Neural progenitor cell (in vitro differentiated cells): ENCODE measurements around the gene CPSF7. TPM values are rescaled to one million over a fixed set of nuclear protein-coding genes. Genes with fewer than 3 reads are reported as not detected.

ENCODE experiments used
- DNase-seq: peaks from one replicate; pipeline ENCODE4 v3.0.0-alpha.2; 2016; ENCODE audit warnings: low spot score
- H2AFZ ChIP-seq: fragments of 200-600 bp; sonication (generic); replicated peaks from 2 replicates; pipeline ENCODE4 v1.6.1; 2016; ENCODE audit warnings: antibody characterized with exemption
- H3F3A ChIP-seq: fragments of 200-600 bp; sonication (generic); 2 replicates; pipeline ENCODE4 v1.6.1; 2016; ENCODE audit warnings: antibody characterized with exemption, low read depth
- H3K27ac ChIP-seq: fragments of 200-600 bp; sonication (generic); 2 replicates; pipeline ENCODE4 v1.5.1; 2016; ENCODE audit warnings: mild to moderate bottlenecking
- H3K27me3 ChIP-seq: fragments of 200-600 bp; sonication (generic); 2 replicates; pipeline ENCODE4 v1.6.1; 2016; ENCODE audit warnings: mild to moderate bottlenecking, moderate library complexity
- H3K36me3 ChIP-seq: fragments of 200-600 bp; sonication (generic); 2 replicates; pipeline ENCODE4 v1.5.1; 2016
- H3K4me1 ChIP-seq: fragments of 200-600 bp; sonication (generic); 2 replicates; pipeline ENCODE4 v1.6.1; 2016; ENCODE audit warnings: mixed run types
- H3K4me2 ChIP-seq: fragments of 200-600 bp; sonication (generic); 2 replicates; pipeline ENCODE4 v1.6.1; 2016
- H3K4me3 ChIP-seq: fragments of 200-600 bp; sonication (generic); 2 replicates; pipeline ENCODE4 v1.5.1; 2016
- H3K79me2 ChIP-seq: fragments of 200-600 bp; sonication (generic); 2 replicates; pipeline ENCODE4 v1.6.1; 2016; ENCODE audit warnings: low read depth
- H3K9ac ChIP-seq: fragments of 200-600 bp; sonication (generic); 2 replicates; pipeline ENCODE4 v1.6.1; 2016
- H3K9me3 ChIP-seq: fragments of 200-600 bp; sonication (generic); 2 replicates; pipeline ENCODE4 v1.5.1; 2016; ENCODE audit warnings: low read depth
- H4K20me1 ChIP-seq: fragments of 200-600 bp; sonication (generic); 2 replicates; pipeline ENCODE4 v1.6.1; 2016; ENCODE audit warnings: low read depth
- H3K27ac Mint-ChIP-seq: 3 replicates; pipeline ENCODE4 v1.8.0; 2021; ENCODE audit warnings: mixed read lengths
- H3K27me3 Mint-ChIP-seq: 2 replicates; pipeline ENCODE4 v1.8.0; 2022; ENCODE audit warnings: low read depth, mild to moderate bottlenecking, inconsistent platforms, moderate library complexity, mixed read lengths; ENCODE audit not compliant: insufficient read depth
- H3K36me3 Mint-ChIP-seq: 3 replicates; pipeline ENCODE4 v1.8.0; 2021; ENCODE audit warnings: mixed read lengths
- H3K4me1 Mint-ChIP-seq: 3 replicates; pipeline ENCODE4 v1.8.0; 2021; ENCODE audit warnings: mixed read lengths
- H3K4me3 Mint-ChIP-seq: 3 replicates; pipeline ENCODE4 v1.8.0; 2021; ENCODE audit warnings: mild to moderate bottlenecking, moderate library complexity, mixed read lengths
- H3K9me3 Mint-ChIP-seq: 3 replicates; pipeline ENCODE4 v1.8.0; 2020; ENCODE audit warnings: mixed read lengths
- EZH2 ChIP-seq: fragments of 200-600 bp; sonication (generic); IDR thresholded peaks from 2 replicates; pipeline ENCODE4 v1.6.1; 2017; ENCODE audit warnings: antibody characterized with exemption, mild to moderate bottlenecking, moderate library complexity
- EZH2phosphoT487 ChIP-seq: fragments of 200-600 bp; sonication (generic); IDR thresholded peaks from 2 replicates; pipeline ENCODE4 v1.6.1; 2017; ENCODE audit warnings: antibody characterized with exemption
- total RNA-seq: library from RNA; depleted of rRNA; stranded (reverse); fragments of >200 nt; gene quantifications from 2 replicates; pipeline ENCODE4 v1.2.3, GENCODE V29; 2015; ENCODE audit warnings: low replicate concordance
- TF ChIP-seq, protein P1 (sequence below): fragments of 200-600 bp; sonication (generic); IDR thresholded peaks from 2 replicates; pipeline ENCODE4 v1.5.1; 2017; ENCODE audit warnings: antibody characterized with exemption, mild to moderate bottlenecking

The CPSF7 gene
- total RNA-seq, 1 donor from 2014 or later, result 60.7 TPM

DNA sequence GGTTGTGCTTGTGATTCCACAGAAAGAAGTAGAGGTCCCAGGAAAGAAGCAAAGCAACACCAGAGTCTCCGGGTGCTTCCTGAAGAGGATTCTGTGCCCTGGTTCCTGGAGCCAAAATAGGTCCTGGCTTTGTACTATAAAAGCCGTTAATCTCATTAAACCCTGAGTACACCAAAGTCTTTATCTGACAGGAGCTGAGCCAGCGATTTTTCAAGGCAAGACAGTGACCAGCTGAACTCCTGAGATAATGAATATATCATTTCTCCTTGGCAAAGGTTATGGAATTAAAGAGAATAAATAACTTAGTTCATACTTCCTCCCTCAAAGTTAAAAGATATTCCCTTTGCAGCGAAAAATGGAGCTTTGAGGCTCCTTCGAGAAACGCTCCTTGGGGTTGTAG, 62.4 kb downstream of the CPSF7 start:
- Histone ChIP-seq H3K9me3 (no peaks in the 10 kb centered on the region), H3K79me2 (peaks cover 21% of the 10 kb centered on the region), H3K36me3 (peaks cover 10% of the 10 kb centered on the region), H3K4me3 (no peak overlapping the region), H3K27me3 (no peaks in the 10 kb centered on the region), H4K20me1 (no peaks in the 10 kb centered on the region), H3K4me1 (peaks cover 6% of the 10 kb centered on the region), H3K4me2 (no peak overlapping the region), H3K27ac (no peak overlapping the region), H2AFZ (no peak overlapping the region), H3K9ac (no peak overlapping the region), H3F3A (peaks cover 6% of the 10 kb centered on the region)
- peaks cover 46% of the 10 kb centered on the region for H3K36me3 Mint-ChIP-seq
- peaks cover 9% of the 10 kb centered on the region for H3K9me3 Mint-ChIP-seq
- H3K27me3 Mint-ChIP-seq, result peaks cover 4% of the 10 kb centered on the region
- H3K4me1 Mint-ChIP-seq, result peaks cover 14% of the 10 kb centered on the region
- TF ChIP-seq EZH2 (no peak), EZH2phosphoT487 (no peak)
- TF ChIP-seq, protein P1, sequence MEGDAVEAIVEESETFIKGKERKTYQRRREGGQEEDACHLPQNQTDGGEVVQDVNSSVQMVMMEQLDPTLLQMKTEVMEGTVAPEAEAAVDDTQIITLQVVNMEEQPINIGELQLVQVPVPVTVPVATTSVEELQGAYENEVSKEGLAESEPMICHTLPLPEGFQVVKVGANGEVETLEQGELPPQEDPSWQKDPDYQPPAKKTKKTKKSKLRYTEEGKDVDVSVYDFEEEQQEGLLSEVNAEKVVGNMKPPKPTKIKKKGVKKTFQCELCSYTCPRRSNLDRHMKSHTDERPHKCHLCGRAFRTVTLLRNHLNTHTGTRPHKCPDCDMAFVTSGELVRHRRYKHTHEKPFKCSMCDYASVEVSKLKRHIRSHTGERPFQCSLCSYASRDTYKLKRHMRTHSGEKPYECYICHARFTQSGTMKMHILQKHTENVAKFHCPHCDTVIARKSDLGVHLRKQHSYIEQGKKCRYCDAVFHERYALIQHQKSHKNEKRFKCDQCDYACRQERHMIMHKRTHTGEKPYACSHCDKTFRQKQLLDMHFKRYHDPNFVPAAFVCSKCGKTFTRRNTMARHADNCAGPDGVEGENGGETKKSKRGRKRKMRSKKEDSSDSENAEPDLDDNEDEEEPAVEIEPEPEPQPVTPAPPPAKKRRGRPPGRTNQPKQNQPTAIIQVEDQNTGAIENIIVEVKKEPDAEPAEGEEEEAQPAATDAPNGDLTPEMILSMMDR, result no peak
- H3K4me3 Mint-ChIP-seq, result no peak overlapping the region
- no peak overlapping the region for H3K27ac Mint-ChIP-seq
- DNase-seq, result no peak

DNA sequence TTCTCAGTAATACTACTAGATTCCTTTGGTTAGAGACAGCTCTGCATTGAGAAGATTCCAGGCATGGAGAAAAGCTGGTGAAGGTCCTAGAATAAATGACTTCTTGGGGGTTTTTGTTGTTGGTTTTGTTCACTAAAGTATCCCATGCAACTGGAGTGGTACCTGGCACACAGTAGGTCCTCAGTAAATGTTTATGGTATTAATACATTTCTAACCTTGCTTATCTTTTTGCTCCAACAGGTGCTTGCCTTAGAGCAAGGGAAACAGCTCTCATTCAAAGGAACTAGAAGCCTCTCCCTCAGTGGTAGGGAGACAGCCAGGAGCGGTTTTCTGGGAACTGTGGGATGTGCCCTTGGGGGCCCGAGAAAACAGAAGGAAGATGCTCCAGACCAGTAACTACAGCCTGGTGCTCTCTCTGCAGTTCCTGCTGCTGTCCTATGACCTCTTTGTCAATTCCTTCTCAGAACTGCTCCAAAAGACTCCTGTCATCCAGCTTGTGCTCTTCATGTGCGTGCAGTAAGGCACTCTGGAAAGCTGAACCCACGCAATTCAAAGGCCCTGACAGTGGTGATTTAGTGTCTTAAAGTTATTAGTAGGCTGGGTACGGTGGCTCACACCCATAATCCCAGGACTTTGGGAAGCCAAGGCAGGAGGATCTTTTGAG, 65.6 kb downstream of the CPSF7 start:
- H3K9ac ChIP-seq, result no peak overlapping the region
- no peak overlapping the region for H3K27ac ChIP-seq
- Mint-ChIP-seq H3K4me1 (peaks cover 30% of the 10 kb centered on the region), H3K27me3 (peaks cover 4% of the 10 kb centered on the region), H3K27ac (no peak overlapping the region), H3K36me3 (peaks cover 23% of the 10 kb centered on the region), H3K4me3 (peak overlapping the region; percentile 99), H3K9me3 (no peaks in the 10 kb centered on the region)
- DNase-seq, result no peak
- TF ChIP-seq EZH2 (no peak), EZH2phosphoT487 (no peak)
- TF ChIP-seq, protein P1, result no peak
- H3K4me1 ChIP-seq, result peaks cover 10% of the 10 kb centered on the region
- H3K27me3 ChIP-seq, result no peaks in the 10 kb centered on the region
- peaks cover 44% of the 10 kb centered on the region for H3K79me2 ChIP-seq
- peaks cover 10% of the 10 kb centered on the region for H3K36me3 ChIP-seq
- no peak overlapping the region for H3K4me2 ChIP-seq
- no peak overlapping the region for H2AFZ ChIP-seq
- no peak overlapping the region for H3K4me3 ChIP-seq
- no peaks in the 10 kb centered on the region for H3K9me3 ChIP-seq
- peaks cover 13% of the 10 kb centered on the region for H3F3A ChIP-seq
- no peaks in the 10 kb centered on the region for H4K20me1 ChIP-seq

DNA sequence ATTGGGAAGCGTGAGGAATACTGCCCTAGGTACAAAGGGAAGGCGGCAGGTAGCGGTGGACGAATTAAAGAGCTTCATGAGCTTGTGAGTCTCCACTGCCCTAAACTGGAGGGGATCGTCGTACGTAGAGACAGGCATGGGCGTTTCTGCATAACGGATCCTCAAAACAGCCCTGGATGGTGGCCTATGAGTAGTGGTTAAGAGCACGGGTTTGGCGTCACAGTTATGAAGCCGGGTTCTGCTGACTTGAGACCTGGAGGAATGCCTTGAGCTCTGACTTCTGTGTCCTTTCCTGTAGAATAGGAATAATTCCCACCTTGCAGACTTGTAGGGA, 67.3 kb downstream of the CPSF7 start:
- TF ChIP-seq, protein P1, result no peak
- TF ChIP-seq EZH2 (no peak), EZH2phosphoT487 (no peak)

More for the DNA sequence above, 67.3 kb downstream of the CPSF7 start:
- H3K27me3 ChIP-seq, result no peaks in the 10 kb centered on the region
- H3K9ac ChIP-seq, result peak overlapping the region; percentile 88
- no peaks in the 10 kb centered on the region for H3K9me3 ChIP-seq
- Mint-ChIP-seq H3K27ac (peak overlapping the region; percentile 99), H3K4me1 (peaks cover 31% of the 10 kb centered on the region), H3K4me3 (peak overlapping the region; percentile 99), H3K9me3 (no peaks in the 10 kb centered on the region), H3K27me3 (peaks cover 4% of the 10 kb centered on the region), H3K36me3 (peaks cover 11% of the 10 kb centered on the region)
- H3K4me2 ChIP-seq, result peak overlapping the region; percentile 92
- H3K79me2 ChIP-seq, result peaks cover 44% of the 10 kb centered on the region
- H2AFZ ChIP-seq, result peak overlapping the region; percentile 83
- peaks cover 10% of the 10 kb centered on the region for H3K4me1 ChIP-seq
- DNase-seq, result no peak
- no peaks in the 10 kb centered on the region for H4K20me1 ChIP-seq
- peaks cover 13% of the 10 kb centered on the region for H3F3A ChIP-seq
- H3K4me3 ChIP-seq, result peak overlapping the region; percentile 90
- H3K27ac ChIP-seq, result no peak overlapping the region
- peaks cover 10% of the 10 kb centered on the region for H3K36me3 ChIP-seq
